Trophoblast cell (in vitro differentiated cells and primary cell): Measurements from ENCODE around the gene TEKT1.

Experiments used
- DNase-seq, 2 donors: peaks; one replicate each; pipeline ENCODE4 v3.0.0-alpha.2; 2016
- H2AFZ ChIP-seq: 2 replicates; pipeline ENCODE4 v1.6.1; 2013; ENCODE audit warnings: low read length, moderate library complexity, mild to moderate bottlenecking; ENCODE audit not compliant: insufficient read depth, poor library complexity
- H2AK5ac ChIP-seq: 2 replicates; pipeline ENCODE4 v1.6.1; 2013; ENCODE audit warnings: mild to moderate bottlenecking, low read length
- H2BK120ac ChIP-seq: 2 replicates; pipeline ENCODE4 v1.6.1; 2013; ENCODE audit warnings: low read length, mild to moderate bottlenecking, moderate library complexity; ENCODE audit not compliant: insufficient read depth, poor library complexity
- H2BK12ac ChIP-seq: 2 replicates; pipeline ENCODE4 v1.6.1; 2013; ENCODE audit warnings: mild to moderate bottlenecking, low read length, moderate library complexity
- H2BK5ac ChIP-seq: 2 replicates; pipeline ENCODE4 v1.6.1; 2013; ENCODE audit warnings: low read length, low read depth, moderate library complexity, mild to moderate bottlenecking; ENCODE audit not compliant: poor library complexity
- H3K14ac ChIP-seq: 2 replicates; pipeline ENCODE4 v1.6.1; 2013; ENCODE audit warnings: mild to moderate bottlenecking, low read length
- H3K18ac ChIP-seq: 2 replicates; pipeline ENCODE4 v1.6.1; 2013; ENCODE audit warnings: mild to moderate bottlenecking, low read length
- H3K23ac ChIP-seq: 2 replicates; pipeline ENCODE4 v1.6.1; 2013; ENCODE audit warnings: low read length
- H3K27ac ChIP-seq: 2 replicates; pipeline ENCODE4 v1.5.1; 2013; ENCODE audit warnings: low read depth, mild to moderate bottlenecking, inconsistent platforms, low read length, moderate library complexity
- H3K27me3 ChIP-seq: 2 replicates; pipeline ENCODE4 v1.6.1; 2013; ENCODE audit warnings: inconsistent platforms, mild to moderate bottlenecking, low read length, moderate library complexity; ENCODE audit not compliant: insufficient read depth
- H3K36me3 ChIP-seq, 2 experiments: 1 replicate in 1 of 2; 2 replicates in 1 of 2; pipeline ENCODE4 v1.6.1; 2013; ENCODE audit warnings: low read length in 2 of 2, mild to moderate bottlenecking in 2 of 2, moderate library complexity in 1 of 2; ENCODE audit not compliant: insufficient read depth in 2 of 2, control insufficient read depth in 1 of 2
- H3K4ac ChIP-seq: 2 replicates; pipeline ENCODE4 v1.6.1; 2013; ENCODE audit warnings: low read depth, mild to moderate bottlenecking, low read length, moderate library complexity
- H3K4me1 ChIP-seq, 2 experiments: 1 replicate in 1 of 2; 2 replicates in 1 of 2; pipeline ENCODE4 v1.6.1; 2013; ENCODE audit warnings: low read length in 2 of 2, mild to moderate bottlenecking in 2 of 2, moderate library complexity in 1 of 2; ENCODE audit not compliant: insufficient read depth in 2 of 2, control insufficient read depth in 1 of 2
- H3K4me2 ChIP-seq: 2 replicates; pipeline ENCODE4 v1.6.1; 2013; ENCODE audit warnings: inconsistent platforms, mild to moderate bottlenecking, low read length, moderate library complexity
- H3K4me3 ChIP-seq: 2 replicates; pipeline ENCODE4 v1.5.1; 2013; ENCODE audit warnings: mild to moderate bottlenecking, low read depth, low read length, inconsistent platforms
- H3K79me1 ChIP-seq: one replicate; pipeline ENCODE4 v1.6.1; 2013; ENCODE audit warnings: low read length
- H3K79me2 ChIP-seq: 2 replicates; pipeline ENCODE4 v1.6.1; 2013; ENCODE audit warnings: low read length, mild to moderate bottlenecking; ENCODE audit not compliant: control insufficient read depth, insufficient read depth, poor library complexity
- H3K9ac ChIP-seq: 2 replicates; pipeline ENCODE4 v1.6.1; 2013; ENCODE audit warnings: mild to moderate bottlenecking, low read length
- H3K9me3 ChIP-seq: 2 replicates; pipeline ENCODE4 v1.6.1; 2013; ENCODE audit warnings: low read depth, mild to moderate bottlenecking, control low read depth, inconsistent platforms, low read length; ENCODE audit not compliant: insufficient read depth
- H4K12ac ChIP-seq: 2 replicates; pipeline ENCODE4 v1.6.1; 2013; ENCODE audit warnings: low read depth, mild to moderate bottlenecking, low read length, moderate library complexity
- H4K8ac ChIP-seq: 2 replicates; pipeline ENCODE4 v1.6.1; 2013; ENCODE audit warnings: low read depth, mild to moderate bottlenecking, low read length, moderate library complexity
- H4K91ac ChIP-seq: one replicate; pipeline ENCODE4 v1.6.1; 2013; ENCODE audit warnings: low read depth, mild to moderate bottlenecking, low read length, moderate library complexity
- WGBS: extraction: QIAGEN DNeasy Blood & Tissue Kit; methylation state at CpG from one replicate; pipeline ENCODE4 v1.1.7; 2013; ENCODE audit warnings: missing lambda C conversion rate; ENCODE audit not compliant: insufficient read length, insufficient coverage; ENCODE audit errors: extremely low coverage; 5-methylcytosine and 5-hydroxymethylcytosine counted together

TEKT1 gene

DNA sequence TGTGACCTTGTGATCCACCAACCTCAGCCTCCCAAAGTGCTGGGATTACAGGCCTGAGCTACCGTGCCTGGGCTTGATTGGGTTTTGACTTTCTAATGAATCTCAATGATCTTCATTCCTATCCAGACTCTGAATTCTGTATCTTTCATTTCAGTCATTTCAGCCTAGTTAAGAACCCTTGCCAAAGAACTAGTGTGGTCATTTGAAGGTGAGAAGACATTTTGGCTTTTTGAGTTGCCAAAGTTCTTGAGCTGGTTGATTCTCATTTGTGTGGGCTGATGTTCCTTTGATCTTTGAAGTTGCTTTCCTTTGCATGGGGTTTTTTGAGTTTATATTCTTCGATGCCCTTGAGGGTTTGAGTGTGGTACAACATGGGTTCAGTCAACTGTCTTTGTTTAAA is 30.6 kb upstream of the TEKT1 start:
- H2BK12ac ChIP-seq = no peak overlapping the region
- no peak overlapping the region for H3K14ac ChIP-seq
- H2AFZ ChIP-seq = no peak overlapping the region
- no peaks in the 10 kb centered on the region for H3K79me2 ChIP-seq
- no peak overlapping the region for H3K4me2 ChIP-seq
- H3K18ac ChIP-seq = no peak overlapping the region
- no CpG with 5 or more reads among the region's 2 CpGs for WGBS
- H3K4me3 ChIP-seq = no peak overlapping the region
- no peak overlapping the region for H2BK120ac ChIP-seq
- no peaks in the 10 kb centered on the region for H3K27me3 ChIP-seq
- no peaks in the 10 kb centered on the region for H3K4me1 ChIP-seq
- DNase-seq = no peak
- no peaks in the 10 kb centered on the region for H3K79me1 ChIP-seq
- no peak overlapping the region for H4K8ac ChIP-seq
- no peak overlapping the region for H3K4ac ChIP-seq
- no peak overlapping the region for H3K23ac ChIP-seq
- no peaks in the 10 kb centered on the region for H3K36me3 ChIP-seq
- H3K9ac ChIP-seq = no peak overlapping the region
- H3K9me3 ChIP-seq = peaks cover 4% of the 10 kb centered on the region
- H4K12ac ChIP-seq = no peak overlapping the region
- H4K91ac ChIP-seq = no peak overlapping the region
- H2AK5ac ChIP-seq = no peak overlapping the region
- no peak overlapping the region for H3K27ac ChIP-seq
- H2BK5ac ChIP-seq = no peak overlapping the region

- whole genome bisulfite sequencing = no CpG with 5 or more reads among the region's 2 CpGs
- H3K79me2 ChIP-seq = no peaks in the 10 kb centered on the region
- no peak overlapping the region for H4K8ac ChIP-seq
- no peak overlapping the region for H2BK5ac ChIP-seq
- H3K18ac ChIP-seq = no peak overlapping the region
- no peak overlapping the region for H3K27ac ChIP-seq
- H3K27me3 ChIP-seq = no peaks in the 10 kb centered on the region
- no peak overlapping the region for H4K12ac ChIP-seq
- H3K14ac ChIP-seq = no peak overlapping the region
- H3K36me3 ChIP-seq = no peaks in the 10 kb centered on the region
- H3K4me2 ChIP-seq = no peak overlapping the region
- no peak overlapping the region for H2AK5ac ChIP-seq
- H2AFZ ChIP-seq = no peak overlapping the region
- no peak overlapping the region for H3K4me3 ChIP-seq
- no peak for DNase-seq
- peaks cover 2% of the 10 kb centered on the region for H3K79me1 ChIP-seq
- H3K23ac ChIP-seq = no peak overlapping the region
- H3K4ac ChIP-seq = no peak overlapping the region
- H3K9me3 ChIP-seq = peaks cover 4% of the 10 kb centered on the region
- no peak overlapping the region for H4K91ac ChIP-seq
- H2BK12ac ChIP-seq = no peak overlapping the region
- no peak overlapping the region for H3K9ac ChIP-seq
- H2BK120ac ChIP-seq = no peak overlapping the region
- no peaks in the 10 kb centered on the region for H3K4me1 ChIP-seq
Observed at GRCh38 chr17:6857904-6858303, 26.4 kb upstream of the TEKT1 start.

DNA sequence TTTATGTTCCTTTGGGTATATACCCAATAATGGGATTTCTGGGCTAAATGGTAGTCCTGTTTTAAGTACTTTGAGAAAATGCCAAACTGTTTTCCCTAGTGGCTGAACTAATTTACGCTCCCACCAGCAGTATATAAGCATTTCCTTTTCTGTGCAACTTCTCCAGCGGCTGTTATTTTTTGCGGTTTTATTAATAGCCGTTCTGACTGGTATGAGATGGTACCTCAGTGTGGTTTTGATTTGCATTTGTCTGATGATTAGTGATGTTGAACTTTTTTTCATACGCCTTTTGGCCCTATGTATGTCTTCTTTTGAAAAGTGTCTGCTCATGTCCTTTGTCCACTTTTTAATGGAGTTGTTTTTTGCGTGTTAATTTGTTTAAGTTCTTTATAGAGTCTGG is 25.8 kb upstream of the TEKT1 start:
- no peak overlapping the region for H3K9ac ChIP-seq
- H4K8ac ChIP-seq = no peak overlapping the region
- no peak overlapping the region for H3K18ac ChIP-seq
- H3K4ac ChIP-seq = no peak overlapping the region
- no peak for DNase-seq
- H4K12ac ChIP-seq = no peak overlapping the region
- no peak overlapping the region for H3K23ac ChIP-seq
- no peak overlapping the region for H2BK120ac ChIP-seq
- peaks cover 2% of the 10 kb centered on the region for H3K79me1 ChIP-seq
- H3K4me3 ChIP-seq = no peak overlapping the region
- no peak overlapping the region for H2BK5ac ChIP-seq
- no peaks in the 10 kb centered on the region for H3K27me3 ChIP-seq
- H2AFZ ChIP-seq = no peak overlapping the region
- no peak overlapping the region for H3K27ac ChIP-seq
- no peak overlapping the region for H3K4me2 ChIP-seq
- no CpG with 5 or more reads among the region's 6 CpGs for WGBS
- H2BK12ac ChIP-seq = no peak overlapping the region
- no peaks in the 10 kb centered on the region for H3K79me2 ChIP-seq
- no peaks in the 10 kb centered on the region for H3K36me3 ChIP-seq
- H2AK5ac ChIP-seq = no peak overlapping the region
- H3K9me3 ChIP-seq = no peaks in the 10 kb centered on the region
- H3K4me1 ChIP-seq = no peaks in the 10 kb centered on the region
- H3K14ac ChIP-seq = no peak overlapping the region
- no peak overlapping the region for H4K91ac ChIP-seq

GRCh38 chr17:6856051-6856450 is 24.5 kb upstream of the TEKT1 start:
- H4K12ac ChIP-seq = no peak overlapping the region
- H2BK5ac ChIP-seq = no peak overlapping the region
- H3K27me3 ChIP-seq = no peaks in the 10 kb centered on the region
- H2BK120ac ChIP-seq = no peak overlapping the region
- H3K4ac ChIP-seq = no peak overlapping the region
- H3K23ac ChIP-seq = no peak overlapping the region
- peaks cover 2% of the 10 kb centered on the region for H3K79me1 ChIP-seq
- no peak for DNase-seq
- no peak overlapping the region for H3K4me3 ChIP-seq
- H3K18ac ChIP-seq = no peak overlapping the region
- no peaks in the 10 kb centered on the region for H3K4me1 ChIP-seq
- no peaks in the 10 kb centered on the region for H3K36me3 ChIP-seq
- no peaks in the 10 kb centered on the region for H3K9me3 ChIP-seq
- no peak overlapping the region for H2AFZ ChIP-seq
- H2AK5ac ChIP-seq = no peak overlapping the region
- WGBS = no CpG with 5 or more reads among the region's 3 CpGs
- no peak overlapping the region for H4K91ac ChIP-seq
- no peak overlapping the region for H3K27ac ChIP-seq
- H3K4me2 ChIP-seq = no peak overlapping the region
- no peak overlapping the region for H3K14ac ChIP-seq
- H4K8ac ChIP-seq = no peak overlapping the region
- no peak overlapping the region for H3K9ac ChIP-seq
- no peak overlapping the region for H2BK12ac ChIP-seq
- no peaks in the 10 kb centered on the region for H3K79me2 ChIP-seq
